ENCODE results near the gene TRDN.
"Not testable (repeated sequence)": the region's sequence is repeated elsewhere in the genome, so short reads cannot be mapped to it uniquely, and the experiment has no call there.

The TRDN gene

DNA sequence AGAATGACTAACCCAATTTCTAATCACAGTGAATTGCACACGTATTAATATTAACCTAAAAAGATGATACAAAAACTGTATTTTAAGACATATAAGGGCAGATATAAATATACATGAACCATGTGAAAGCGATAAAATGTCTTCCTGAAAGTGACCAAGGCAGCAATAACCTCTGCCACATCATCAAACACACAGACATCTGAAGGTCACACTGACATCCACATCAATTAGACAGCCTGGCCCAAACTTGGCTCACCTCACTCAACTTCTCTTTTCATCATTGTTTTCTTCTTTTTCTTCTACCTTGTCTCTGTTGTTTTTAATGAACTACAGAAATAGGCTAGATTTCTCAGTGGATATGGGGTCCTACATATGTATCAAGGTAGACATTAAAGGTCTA, 128.5 kb downstream of the TRDN start:
- no peak for DNase-seq (ENCODE audit: low read depth, low spot score)

DNA sequence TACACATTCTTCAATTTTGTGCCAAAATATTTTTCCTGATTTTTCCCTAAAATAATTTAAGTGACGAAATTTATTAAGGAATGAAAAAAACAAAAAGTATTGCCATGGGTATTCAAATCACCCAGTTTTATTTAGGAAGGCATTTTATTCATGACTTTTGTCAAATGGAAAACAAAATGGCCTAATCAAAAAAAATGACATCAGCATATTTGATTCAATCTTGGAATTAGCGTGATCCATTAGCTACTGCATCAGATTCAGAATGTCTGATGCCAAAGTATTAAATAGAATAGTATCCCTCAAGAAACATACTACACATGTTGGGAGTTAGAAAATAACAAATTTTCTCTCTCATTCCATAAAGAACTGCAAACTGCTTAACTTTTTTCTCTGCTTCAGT, 129.2 kb downstream of the TRDN start:
- no peak for DNase-seq (ENCODE audit: low read depth, low spot score)

- DNase-seq (ENCODE audit: low read depth, low spot score) = no peak
Observed at GRCh38 chr6:123503619-123504018, 133.1 kb downstream of the TRDN start.

GRCh38 chr6:123497025-123497424, 139.7 kb downstream of the TRDN start:
- DNase-seq (ENCODE audit: low read depth, low spot score) = no peak

GRCh38 chr6:123489589-123489988, 147.2 kb downstream of the TRDN start:
- DNase-seq (ENCODE audit: low read depth, low spot score) = no peak

DNA sequence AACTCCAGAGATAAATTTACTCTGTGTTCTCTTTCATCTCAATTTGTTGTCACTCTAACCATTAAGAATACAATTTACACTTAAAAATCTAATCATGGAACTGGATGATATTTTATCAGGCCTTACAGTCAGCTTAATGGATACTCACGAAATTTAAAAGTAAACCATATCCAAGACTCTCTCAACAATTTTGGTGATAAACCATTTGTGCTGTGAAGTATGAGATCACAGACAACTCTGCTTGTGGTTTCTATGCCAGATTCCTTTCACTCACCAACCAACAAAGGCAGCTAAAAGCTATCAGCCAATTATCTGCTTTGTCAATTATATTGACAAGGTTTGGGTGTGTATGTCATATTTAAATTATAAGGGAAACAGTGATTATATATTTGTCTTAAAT, 155.8 kb downstream of the TRDN start:
- DNase-seq (ENCODE audit: low read depth, low spot score) = no peak

DNA sequence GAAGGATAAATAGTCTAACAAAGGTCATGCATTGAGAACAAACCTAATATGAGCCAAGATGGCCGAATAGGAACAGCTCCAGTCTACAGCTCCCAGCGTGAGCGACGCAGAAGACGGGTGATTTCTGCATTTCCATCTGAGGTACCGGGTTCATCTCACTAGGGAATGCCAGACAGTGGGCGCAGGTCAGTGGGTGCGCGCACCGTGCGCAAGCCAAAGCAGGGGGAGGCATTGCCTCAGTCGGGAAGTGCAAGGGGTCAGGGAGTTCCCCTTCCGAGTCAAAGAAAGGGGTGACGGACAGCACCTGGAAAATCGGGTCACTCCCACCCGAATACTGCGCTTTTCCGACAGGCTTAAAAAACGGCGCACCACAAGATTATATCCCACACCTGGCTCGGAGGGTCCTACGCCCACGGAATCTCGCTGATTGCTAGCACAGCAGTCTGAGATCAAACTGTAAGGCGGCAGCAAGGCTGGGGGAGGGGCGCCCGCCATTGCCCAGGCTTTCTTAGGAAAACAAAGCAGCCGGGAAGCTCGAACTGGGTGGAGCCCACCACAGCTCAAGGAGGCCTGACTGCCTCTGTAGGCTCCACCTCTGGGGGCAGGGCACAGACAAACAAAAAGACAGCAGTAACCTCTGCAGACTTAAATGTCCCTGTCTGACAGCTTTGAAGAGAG, 164.6 kb downstream of the TRDN start:
- not testable (repeated sequence) for DNase-seq (ENCODE audit: low read depth, low spot score)

- DNase-seq (ENCODE audit: low read depth, low spot score) = no peak
Observed at GRCh38 chr6:123467392-123467791, 169.4 kb downstream of the TRDN start.

DNA sequence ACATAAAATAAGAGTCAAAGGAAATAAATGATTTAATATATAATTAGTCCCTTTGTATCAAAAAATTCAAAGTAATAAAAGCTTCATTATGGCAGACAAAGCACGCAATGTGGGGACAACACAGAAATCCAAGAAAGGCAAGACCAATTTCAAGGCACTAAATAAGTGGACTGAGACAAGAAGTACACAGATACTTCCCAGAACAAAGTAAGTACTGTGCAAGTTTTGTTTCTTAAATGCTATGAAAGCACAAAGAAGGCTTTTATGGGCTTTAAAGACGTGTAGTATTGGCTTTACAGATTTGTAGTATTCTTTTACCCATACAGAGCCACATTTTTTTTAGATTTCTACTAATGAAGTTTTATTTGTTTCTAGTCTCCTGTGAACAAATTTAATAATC, 174.6 kb downstream of the TRDN start:
- DNase-seq (ENCODE audit: low read depth, low spot score) = no peak

GRCh38 chr6:123458218-123458617, 178.5 kb downstream of the TRDN start:
- DNase-seq (ENCODE audit: low read depth, low spot score) = no peak

GRCh38 chr6:123456836-123457235, 179.9 kb downstream of the TRDN start:
- no peak for DNase-seq (ENCODE audit: low read depth, low spot score)

DNA sequence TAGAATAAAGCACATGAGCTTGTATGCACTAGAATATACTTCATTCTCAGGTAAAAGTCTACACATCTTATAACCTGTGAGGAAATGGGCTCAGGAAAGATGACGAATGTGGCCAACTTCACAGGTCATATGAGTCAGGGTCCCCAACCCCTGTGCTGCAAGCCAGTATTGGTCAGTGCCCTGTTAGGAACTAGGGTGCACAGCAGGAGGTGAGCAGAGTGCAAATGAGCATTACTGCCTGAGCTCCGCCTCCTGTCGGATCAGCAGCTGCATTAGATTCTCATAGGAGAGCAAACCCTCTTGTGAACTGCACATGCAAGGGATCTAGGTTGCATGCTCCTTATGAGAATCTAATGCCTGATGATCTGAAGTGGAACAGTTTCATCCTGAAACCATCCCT, 182.3 kb downstream of the TRDN start:
- no peak for DNase-seq (ENCODE audit: low read depth, low spot score)

GRCh38 chr6:123453071-123453470, 183.7 kb downstream of the TRDN start:
- not testable (repeated sequence) for DNase-seq (ENCODE audit: low read depth, low spot score)

GRCh38 chr6:123448306-123448884, 188.4 kb downstream of the TRDN start:
- DNase-seq (ENCODE audit: low read depth, low spot score) = no peak

DNA sequence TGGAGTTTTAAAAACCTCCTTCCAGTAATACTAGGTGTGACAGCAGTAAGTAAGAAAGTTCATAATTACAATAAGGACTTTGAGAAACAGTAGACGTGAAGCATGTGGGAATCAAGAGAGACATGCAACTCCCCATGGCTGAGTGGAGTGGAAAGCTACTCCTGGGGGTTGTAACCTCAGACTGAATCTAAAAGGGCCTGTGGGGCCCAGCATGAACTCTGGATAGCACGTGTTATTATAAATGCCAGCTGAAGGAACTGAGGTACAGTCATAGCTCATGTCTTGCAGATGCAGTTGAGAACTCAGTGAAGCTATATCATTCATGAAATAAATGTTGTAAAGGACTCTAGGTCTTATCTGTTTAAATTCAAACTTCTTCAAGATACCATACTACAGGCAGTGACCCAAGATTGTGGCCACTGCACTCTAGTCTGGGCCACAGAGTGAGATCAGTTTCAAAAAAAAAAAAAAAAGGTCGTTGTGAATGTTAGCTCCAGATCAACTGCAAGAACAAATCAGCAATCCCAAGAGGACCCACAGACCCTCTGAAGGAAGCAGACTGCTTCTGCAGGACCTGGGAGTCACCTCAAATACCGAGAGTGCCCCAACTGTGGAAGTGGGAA, 189.3 kb downstream of the TRDN start:
- no peak for DNase-seq (ENCODE audit: low read depth, low spot score)

DNA sequence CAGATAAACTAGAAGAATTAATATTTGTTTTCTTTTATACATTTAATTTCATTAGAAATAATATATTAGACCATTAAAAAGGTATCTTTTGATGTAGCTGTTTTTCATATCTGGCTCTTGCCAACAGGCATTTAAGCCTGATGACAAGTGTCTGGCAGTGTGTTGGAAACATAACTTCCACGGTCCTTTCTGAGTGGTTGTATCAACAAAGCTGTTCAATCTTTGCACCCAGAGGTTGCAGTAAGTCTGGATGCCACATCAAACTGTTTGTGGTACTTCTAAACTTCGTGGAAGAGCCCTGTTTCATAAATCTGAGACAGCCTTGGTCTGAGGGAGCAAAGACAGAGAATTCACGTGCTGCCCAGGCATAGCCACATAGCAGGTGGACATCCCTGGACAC, 197.4 kb downstream of the TRDN start:
- no peak for DNase-seq (ENCODE audit: low read depth, low spot score)

DNA sequence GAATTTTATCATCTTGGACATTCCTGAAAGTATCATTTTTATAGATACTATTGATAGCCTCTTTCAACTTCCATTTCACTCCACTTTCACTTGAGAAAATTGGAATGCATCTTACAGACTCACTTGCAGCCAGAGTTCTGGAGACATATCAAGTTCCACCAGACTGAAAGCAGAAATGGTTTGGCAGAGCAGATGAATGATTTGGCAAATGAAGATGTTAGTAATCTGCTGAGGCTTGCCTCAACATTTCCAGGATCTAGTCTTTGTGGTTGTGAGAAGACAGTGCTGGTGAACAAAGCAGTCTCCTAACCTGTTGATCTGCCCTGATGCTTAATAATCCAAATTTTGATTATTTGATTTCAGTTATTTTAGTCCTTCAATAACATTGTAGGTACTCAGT, 202.6 kb downstream of the TRDN start:
- DNase-seq (ENCODE audit: low read depth, low spot score) = no peak

GRCh38 chr6:123430970-123431369, 205.8 kb downstream of the TRDN start:
- no peak for DNase-seq (ENCODE audit: low read depth, low spot score)

DNA sequence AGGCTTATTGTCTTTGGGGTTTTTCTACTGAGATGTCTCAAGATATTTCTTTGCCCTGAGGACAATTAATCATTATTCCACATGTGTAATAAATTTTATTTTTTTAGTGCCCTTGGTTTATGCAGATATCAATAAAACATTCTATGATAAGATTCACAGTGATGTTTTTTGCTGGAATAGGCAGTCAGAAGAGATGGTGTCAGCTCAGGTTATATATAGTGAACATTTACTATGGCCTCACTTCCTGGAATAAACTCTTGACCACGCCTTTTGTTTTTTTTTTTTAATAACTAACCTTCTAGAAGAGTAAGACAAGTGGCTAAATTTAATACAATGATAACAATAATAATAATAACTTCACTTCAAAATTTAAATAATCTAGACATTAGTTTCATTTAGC, 209.7 kb downstream of the TRDN start:
- no peak for DNase-seq (ENCODE audit: low read depth, low spot score)

DNA sequence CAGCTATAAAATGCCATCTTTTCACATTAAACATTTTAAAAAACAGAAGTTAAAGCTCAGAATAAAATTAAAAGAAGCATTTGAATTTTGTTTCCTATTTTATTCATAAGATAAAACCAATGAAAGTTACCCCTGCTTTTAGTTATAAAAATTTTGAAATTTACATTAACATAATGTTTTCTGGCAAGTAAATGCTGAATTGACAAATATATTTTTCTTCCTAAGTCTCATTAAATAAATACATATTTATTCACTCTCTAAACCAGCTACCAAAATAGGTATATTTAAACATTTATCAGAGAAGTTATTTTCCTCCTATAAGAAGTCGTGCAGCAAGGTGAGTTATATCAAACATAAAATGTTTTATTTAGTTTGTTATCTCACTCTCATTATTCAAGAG, 213.6 kb downstream of the TRDN start:
- no peak for DNase-seq (ENCODE audit: low read depth, low spot score)

DNA sequence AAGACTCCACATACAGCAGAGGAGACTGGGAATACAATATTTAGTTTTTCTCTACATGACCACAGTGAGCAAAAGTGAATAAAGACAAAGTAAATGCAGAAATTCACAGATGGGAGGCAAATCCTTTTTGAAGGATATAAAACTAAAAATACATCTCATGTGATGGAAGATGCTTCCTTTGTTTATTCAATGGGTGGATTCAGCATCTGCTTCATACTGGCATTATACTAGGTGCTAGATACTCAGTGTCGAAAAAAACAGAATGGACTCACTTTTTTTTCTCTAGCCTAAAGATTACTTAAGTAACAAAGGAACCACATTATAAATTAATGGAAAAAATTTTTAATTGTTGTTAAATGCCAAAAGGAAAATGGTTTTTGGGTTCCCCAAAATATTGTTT, 216.2 kb downstream of the TRDN start:
- no peak for DNase-seq (ENCODE audit: low read depth, low spot score)

DNA sequence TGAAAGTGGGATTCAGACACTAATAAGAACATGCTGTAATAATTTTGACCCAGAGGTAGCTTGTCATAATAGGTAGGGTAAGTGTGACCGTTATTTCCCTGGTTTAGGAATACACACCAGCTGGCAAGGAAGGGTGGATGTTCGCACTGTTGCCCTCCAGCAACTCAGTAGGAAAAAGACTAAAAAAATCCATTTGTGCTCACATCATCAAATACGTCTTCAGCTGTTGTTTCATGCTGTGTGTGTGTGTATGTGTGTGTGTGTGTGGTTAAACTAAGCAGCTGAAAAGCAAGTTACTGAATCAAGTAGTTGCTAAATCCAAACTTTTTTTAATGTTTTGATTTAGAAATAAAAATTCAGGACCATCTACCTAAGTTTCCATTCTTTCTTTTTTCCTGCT, 218.7 kb downstream of the TRDN start:
- no peak for DNase-seq (ENCODE audit: low read depth, low spot score)

DNA sequence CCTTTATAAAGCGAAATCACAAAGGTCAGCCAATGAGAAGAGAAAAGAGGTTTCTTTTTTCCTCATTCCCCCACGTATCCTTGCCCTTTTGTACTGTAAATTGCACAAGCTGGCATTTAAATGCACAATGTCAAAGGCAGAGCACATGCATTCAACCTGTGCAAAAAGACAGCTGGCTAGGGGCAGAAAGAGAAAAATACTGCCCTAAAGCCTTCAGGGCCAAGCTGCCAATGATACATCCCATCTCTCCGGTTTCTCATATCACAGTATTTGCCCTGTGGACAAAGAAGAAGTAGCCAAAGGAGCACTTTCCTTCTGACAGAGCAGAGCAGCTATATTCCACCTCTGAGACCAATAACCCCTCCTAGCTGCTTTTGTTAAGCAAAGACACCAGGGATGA, 219.2 kb downstream of the TRDN start:
- no peak for DNase-seq (ENCODE audit: low read depth, low spot score)

Measured in iPS DF 19.7 (cell line).